ENCODE measurements around the gene MATN4.

GRCh38 chr20:45352729-45353128 is 44.6 kb upstream of the MATN4 start:
- TF ChIP-seq CTCF (IDR thresholded peaks at IDR 0.05 in 4 of 5, conservative IDR thresholded peaks at IDR 0.05 in 1 of 5) (no peak), POLR2A (IDR thresholded peaks at IDR 0.05) (no peak)
